Kidney (tissue), 14 donors: ENCODE measurements around the gene RUFY4. TPM values are rescaled to one million over a fixed set of nuclear protein-coding genes. Genes with fewer than 3 reads are reported as not detected.

Source experiments
- DNase-seq, 5 donors: peaks; one replicate each; pipeline ENCODE4 v3.0.0-alpha.2; 2013 to 2020
- FAIRE-seq: peaks from 2 replicates; lab custom pipeline; 2012; peaks lifted over from hg19 to GRCh38; lab: Jason Lieb, UNC
- H3K27ac ChIP-seq, 2 donors: one replicate each; pipeline ENCODE4 v1.7.0; 2013; ENCODE audit warnings: low read depth in 2 of 2, low read length in 2 of 2, inconsistent platforms in 1 of 2
- H3K27me3 ChIP-seq: one replicate; pipeline ENCODE4 v1.7.1; 2013; ENCODE audit warnings: low read length, inconsistent platforms; ENCODE audit not compliant: control insufficient read depth, insufficient read depth
- H3K36me3 ChIP-seq, 3 donors: one replicate each; pipeline versions ENCODE4 v1.7.0 to v1.7.1; 2013; ENCODE audit warnings: low read length in 3 of 3, control low read depth in 1 of 3, inconsistent platforms in 1 of 3; ENCODE audit not compliant: insufficient read depth in 3 of 3, control insufficient read depth in 2 of 3
- H3K4me1 ChIP-seq, 3 donors: one replicate each; pipeline versions ENCODE4 v1.7.0 to v1.7.1; 2013; ENCODE audit warnings: low read length in 3 of 3, inconsistent platforms in 1 of 3, low read depth in 1 of 3; ENCODE audit not compliant: control insufficient read depth in 2 of 3, insufficient read depth in 2 of 3
- H3K4me3 ChIP-seq, 3 donors: one replicate each; pipeline versions ENCODE4 v1.7.0 to v1.8.1; 2013; ENCODE audit warnings: low read length in 3 of 3, control low read depth in 1 of 3, inconsistent platforms in 1 of 3
- H3K9ac ChIP-seq, 3 donors: one replicate each; pipeline versions ENCODE4 v1.7.0 to v1.7.1; 2013; ENCODE audit warnings: low read length in 3 of 3, control low read depth in 1 of 3, inconsistent platforms in 1 of 3
- H3K9me3 ChIP-seq, 3 donors: one replicate each; pipeline versions ENCODE4 v1.7.0 to v1.7.1; 2013; ENCODE audit warnings: low read length in 3 of 3, control low read depth in 1 of 3, inconsistent platforms in 1 of 3; ENCODE audit not compliant: control insufficient read depth in 2 of 3, insufficient read depth in 1 of 3
- CTCF ChIP-seq: IDR thresholded peaks from 3 replicates; pipeline ENCODE4 v1.5.1; 2012; ENCODE audit warnings: mild to moderate bottlenecking, moderate library complexity, borderline replicate concordance; ENCODE audit not compliant: insufficient read depth; ENCODE audit errors: extremely low read depth
- intact Hi-C: fragments of 100-400 bp; cut with DNase I; formaldehyde crosslinking; loops from one replicate; pipeline ENCODE4 v1.11.1; 2022
- polyA plus RNA-seq: library from polyadenylated mRNA; stranded (reverse); fragments of 350-450 nt; fragmentation: Illumina TruSeq; extraction: RNeasy Lipid Tissue Mini Kit (QIAGEN cat#74804); gene quantifications from one replicate; pipeline ENCODE4 v1.2.3, GENCODE V29; 2014; ENCODE audit warnings: low read depth, low replicate concordance; ENCODE audit not compliant: insufficient read depth
- total RNA-seq: library from RNA; stranded (reverse); fragmentation: NEBNext Ultra II Directional; extraction: Animal tissue kit (Norgen Biotek cat#: 25700); gene quantifications from one replicate; pipeline ENCODE4 v1.2.1, GENCODE V29; 2021
- donor health status: control.
- donor health status: control.
- donor health status: control.
- donor health status: control.
- donor health status: control.
- donor health status: DM: yes; HTN: yes; CAD: no.
- donor health status: Normal renal cell carcinoma (clear cell type).

Gene RUFY4
- total and polyA plus RNA-seq, 2 donors from 2014 or later, result 0.69 TPM; not detected in 1

- H3K27me3 ChIP-seq, result peaks cover 3% of the 10 kb centered on the region
- no peak overlapping the region for H3K4me3 ChIP-seq
- no peaks in the 10 kb centered on the region for H3K36me3 ChIP-seq
- peaks cover 0 to 5% (median 2%) of the 10 kb centered on the region in 3 donors for H3K4me1 ChIP-seq
- TF ChIP-seq CTCF, result no peak
- H3K27ac ChIP-seq, result no peak overlapping the region
- peaks cover 0 to 4% (median 0%) of the 10 kb centered on the region in 3 donors for H3K9me3 ChIP-seq
- peak in 1 of 5 donors; percentile 49 for DNase-seq
- intact Hi-C loops, result no loop called here
- no peak overlapping the region for H3K9ac ChIP-seq
- no peak for FAIRE-seq
Observed at GRCh38 chr2:218031771-218032257, 37.2 kb upstream of the RUFY4 start.

GRCh38 chr2:218032336-218033171, 36.5 kb upstream of the RUFY4 start:
- Histone ChIP-seq H3K9me3 (peaks cover 0 to 4% (median 0%) of the 10 kb centered on the region in 3 donors), H3K4me1 (peaks cover 0 to 5% (median 2%) of the 10 kb centered on the region in 3 donors), H3K27me3 (peaks cover 3% of the 10 kb centered on the region), H3K9ac (no peak overlapping the region), H3K4me3 (no peak overlapping the region), H3K36me3 (no peaks in the 10 kb centered on the region), H3K27ac (no peak overlapping the region)
- intact Hi-C loops, result no loop called here
- FAIRE-seq (no peak), DNase-seq (peak in 3 of 5 donors; percentile 38 to 60 (median 39))
- no peak for TF ChIP-seq CTCF

- Histone ChIP-seq H3K4me3 (no peak overlapping the region), H3K27ac (no peak overlapping the region), H3K36me3 (no peaks in the 10 kb centered on the region), H3K9me3 (peaks cover 0 to 4% (median 0%) of the 10 kb centered on the region in 3 donors), H3K9ac (no peak overlapping the region), H3K4me1 (peaks cover 0 to 5% (median 2%) of the 10 kb centered on the region in 3 donors), H3K27me3 (peaks cover 3% of the 10 kb centered on the region)
- TF ChIP-seq CTCF, result no peak
- DNase-seq (peak in 1 of 5 donors; percentile 37), FAIRE-seq (no peak)
- intact Hi-C loops, result no loop called here
Observed at GRCh38 chr2:218033208-218033589, 35.9 kb upstream of the RUFY4 start.
